NB4 (cell line): ENCODE results near the gene NFIX.

Source experiments
- POLR2A ChIP-seq: IDR thresholded peaks from 2 replicates; pipeline ENCODE4 v1.6.1; 2011; ENCODE audit warnings: mild to moderate bottlenecking; ENCODE audit not compliant: insufficient read length; ENCODE audit errors: extremely low read depth
- TF ChIP-seq, protein P1 (sequence below): IDR thresholded peaks from one replicate; pipeline ENCODE4 v1.5.1; 2012; ENCODE audit warnings: low read depth, low read length
- TF ChIP-seq, protein P2 (sequence below): IDR thresholded peaks from 2 replicates; pipeline ENCODE4 v1.6.1; 2011; ENCODE audit warnings: low read depth, low read length

DNA sequence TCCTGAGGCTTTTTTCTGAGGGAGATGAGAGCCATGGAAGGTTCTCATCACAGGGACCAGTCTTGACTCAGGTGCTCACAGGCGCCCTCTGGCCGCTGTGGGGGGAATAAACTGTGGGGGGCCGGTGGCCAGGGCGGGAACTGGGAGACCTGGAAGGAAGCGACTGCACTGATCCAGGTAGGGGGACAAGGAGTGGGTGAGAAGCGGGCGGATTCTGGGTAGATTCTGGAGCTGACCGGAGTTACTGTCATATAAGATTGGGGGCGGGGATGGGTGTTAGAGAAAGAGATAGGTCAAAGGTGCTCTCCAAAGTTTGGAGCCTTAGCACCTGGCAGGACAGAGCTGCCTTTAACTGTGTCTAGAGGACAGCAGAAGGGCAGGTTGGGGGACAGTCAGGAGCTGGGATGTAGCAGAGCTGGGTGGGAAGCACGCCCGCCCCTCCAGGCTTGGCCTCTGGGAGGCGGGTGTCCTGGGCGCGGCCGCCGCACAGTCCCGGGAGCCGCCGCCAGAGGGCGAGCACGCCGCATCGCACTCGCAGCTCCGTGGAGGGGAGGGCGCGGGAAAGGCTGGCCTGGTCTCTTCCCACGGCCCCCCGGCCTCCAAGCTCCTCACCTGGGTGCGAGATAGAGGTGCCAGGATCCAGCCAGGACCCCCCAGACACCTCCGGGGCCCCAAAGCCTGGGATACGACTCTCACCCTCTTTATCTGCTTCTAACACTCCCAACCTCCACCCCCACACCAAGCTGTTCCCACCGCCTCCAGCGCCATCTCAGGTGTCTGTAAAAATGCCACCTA is 30.1 kb upstream of the NFIX start:
- TF ChIP-seq, protein P1, sequence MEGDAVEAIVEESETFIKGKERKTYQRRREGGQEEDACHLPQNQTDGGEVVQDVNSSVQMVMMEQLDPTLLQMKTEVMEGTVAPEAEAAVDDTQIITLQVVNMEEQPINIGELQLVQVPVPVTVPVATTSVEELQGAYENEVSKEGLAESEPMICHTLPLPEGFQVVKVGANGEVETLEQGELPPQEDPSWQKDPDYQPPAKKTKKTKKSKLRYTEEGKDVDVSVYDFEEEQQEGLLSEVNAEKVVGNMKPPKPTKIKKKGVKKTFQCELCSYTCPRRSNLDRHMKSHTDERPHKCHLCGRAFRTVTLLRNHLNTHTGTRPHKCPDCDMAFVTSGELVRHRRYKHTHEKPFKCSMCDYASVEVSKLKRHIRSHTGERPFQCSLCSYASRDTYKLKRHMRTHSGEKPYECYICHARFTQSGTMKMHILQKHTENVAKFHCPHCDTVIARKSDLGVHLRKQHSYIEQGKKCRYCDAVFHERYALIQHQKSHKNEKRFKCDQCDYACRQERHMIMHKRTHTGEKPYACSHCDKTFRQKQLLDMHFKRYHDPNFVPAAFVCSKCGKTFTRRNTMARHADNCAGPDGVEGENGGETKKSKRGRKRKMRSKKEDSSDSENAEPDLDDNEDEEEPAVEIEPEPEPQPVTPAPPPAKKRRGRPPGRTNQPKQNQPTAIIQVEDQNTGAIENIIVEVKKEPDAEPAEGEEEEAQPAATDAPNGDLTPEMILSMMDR: peak; percentile 88
- no peak for TF ChIP-seq POLR2A
- TF ChIP-seq, protein P2, sequence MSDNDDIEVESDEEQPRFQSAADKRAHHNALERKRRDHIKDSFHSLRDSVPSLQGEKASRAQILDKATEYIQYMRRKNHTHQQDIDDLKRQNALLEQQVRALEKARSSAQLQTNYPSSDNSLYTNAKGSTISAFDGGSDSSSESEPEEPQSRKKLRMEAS: peak; percentile 34; the same call in 1 of the 2 replicates
